CD4-positive, alpha-beta T cell treated with Interleukin-4 for 4 hours (primary cell): Measurements from ENCODE around the gene CAAP1.
"Not testable (repeated sequence)": the region's sequence is repeated elsewhere in the genome, so short reads cannot be mapped to it uniquely, and the experiment has no call there.

Source experiments
- DNase-seq: peaks from one replicate; pipeline ENCODE4 v3.0.0-alpha.2; 2020

CAAP1 gene

DNA sequence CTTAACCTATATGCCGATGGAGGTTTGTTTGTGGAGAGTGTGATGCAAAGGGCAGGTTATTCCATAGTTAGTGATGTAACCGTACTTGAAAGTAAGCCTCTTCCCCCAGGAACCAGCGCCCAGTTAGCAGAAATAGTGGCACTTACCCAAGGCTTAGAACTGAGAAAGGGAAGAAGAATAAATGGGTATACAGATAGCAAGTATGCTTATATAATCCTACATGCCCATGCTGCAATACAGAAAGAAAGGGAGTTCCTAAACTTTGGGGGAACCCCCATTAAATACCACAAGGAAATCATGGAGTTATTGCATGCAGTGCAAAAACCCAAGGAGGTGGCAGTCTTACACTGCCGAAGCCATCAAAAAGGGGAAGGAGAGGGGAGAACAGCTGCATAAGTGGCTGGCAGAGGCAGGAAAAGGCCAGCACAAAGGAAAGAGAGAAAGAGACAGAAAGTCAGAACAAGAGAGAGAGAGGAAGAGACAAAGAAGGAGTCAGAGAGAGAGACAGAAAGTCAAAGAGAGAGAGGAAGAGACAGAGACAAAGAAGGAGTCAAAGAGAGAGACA lies 64.1 kb downstream of the CAAP1 start:
- not testable (repeated sequence) for DNase-seq

DNA sequence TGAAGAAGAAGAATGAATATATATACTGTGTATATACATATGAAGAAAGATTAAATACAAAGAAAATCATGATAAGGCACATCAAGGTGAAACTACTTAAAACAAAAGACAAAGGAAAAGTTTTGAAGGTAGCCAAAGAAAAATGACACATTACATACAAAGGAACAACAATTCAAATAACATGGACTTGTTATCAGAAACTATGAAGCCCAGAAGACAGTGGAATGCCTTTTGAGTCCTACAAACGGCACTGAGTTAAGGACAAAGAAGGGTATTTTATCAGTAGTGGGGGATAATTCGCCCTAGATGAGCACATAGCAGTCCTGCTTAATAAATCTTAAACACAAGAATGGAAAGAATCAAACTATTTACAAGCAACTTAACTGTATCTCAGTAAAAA lies 77.8 kb downstream of the CAAP1 start:
- no peak for DNase-seq

DNA sequence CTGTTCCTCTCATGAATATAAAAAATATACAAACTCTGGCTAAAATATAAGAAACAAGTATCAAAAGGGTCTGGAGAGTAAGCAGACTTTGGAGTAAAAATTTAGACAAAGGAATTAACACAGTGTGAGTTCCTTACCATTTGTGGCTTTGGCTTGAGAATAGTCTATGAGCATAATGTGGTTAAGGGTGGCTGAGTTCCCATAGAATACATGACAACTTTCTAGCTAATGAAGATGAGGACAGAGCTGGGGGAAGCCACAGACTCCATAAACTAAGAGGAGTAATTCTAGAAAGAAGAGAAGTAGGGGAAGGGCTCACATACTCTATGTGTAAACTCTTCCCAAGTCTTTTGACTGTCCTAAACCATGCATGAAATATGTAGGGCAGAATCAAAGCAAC lies 79.4 kb downstream of the CAAP1 start:
- no peak for DNase-seq

DNA sequence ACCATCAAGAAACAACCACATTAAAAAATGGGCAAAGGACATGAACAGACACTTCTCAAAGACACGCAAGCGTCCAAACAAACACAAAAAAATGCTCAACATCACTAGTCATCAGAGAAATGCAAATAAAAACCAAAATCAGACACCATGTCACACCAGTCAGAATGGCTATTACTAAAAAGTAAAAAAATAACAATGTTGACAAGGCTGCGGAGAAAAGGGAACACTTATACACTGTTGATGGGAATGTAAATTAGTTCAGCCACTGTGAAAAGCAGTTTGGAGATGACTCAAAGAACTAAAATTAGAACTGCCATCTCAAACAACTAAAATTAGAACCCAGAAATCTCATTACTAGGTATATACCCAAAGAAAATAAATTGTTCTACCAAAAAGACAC lies 80.4 kb downstream of the CAAP1 start:
- no peak for DNase-seq

DNA sequence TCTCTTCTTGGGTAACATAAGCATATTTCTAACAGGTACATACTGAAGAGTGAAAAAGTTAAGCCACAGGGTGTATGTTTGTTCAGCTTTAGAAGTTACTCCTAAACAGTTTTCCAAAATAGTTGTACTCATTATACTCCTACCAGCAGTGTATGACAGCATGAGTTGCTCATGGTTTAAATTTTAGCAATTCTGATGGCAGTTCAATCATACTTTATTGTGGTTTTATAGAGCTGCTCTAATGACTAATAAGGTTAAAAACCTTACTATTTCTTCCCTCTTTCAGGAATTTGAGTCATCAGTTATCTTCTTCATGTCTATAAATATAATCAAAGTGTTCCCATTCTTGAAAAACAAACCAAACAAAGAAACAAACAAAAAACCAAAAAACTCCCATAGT lies 81.5 kb downstream of the CAAP1 start:
- no peak for DNase-seq

DNA sequence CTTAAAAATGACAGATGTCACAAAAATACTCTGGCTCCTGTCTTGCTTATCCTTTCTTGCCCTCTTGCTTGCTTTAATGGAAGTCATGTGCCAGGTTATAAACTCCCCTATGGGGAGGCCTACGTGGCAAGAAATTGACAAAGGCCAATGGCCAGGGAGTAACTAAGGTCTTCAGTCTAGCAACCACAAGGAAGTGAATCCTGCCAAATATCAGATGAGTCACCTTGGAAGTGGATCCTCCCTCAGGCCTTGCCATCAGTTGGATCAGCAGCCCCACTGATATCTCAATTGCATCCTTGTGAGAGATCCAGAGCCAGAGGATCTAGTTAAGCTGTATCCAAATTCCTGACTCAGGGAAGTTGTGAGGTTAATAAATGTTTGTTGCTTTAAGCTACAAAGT lies 82.8 kb downstream of the CAAP1 start:
- no peak for DNase-seq

DNA sequence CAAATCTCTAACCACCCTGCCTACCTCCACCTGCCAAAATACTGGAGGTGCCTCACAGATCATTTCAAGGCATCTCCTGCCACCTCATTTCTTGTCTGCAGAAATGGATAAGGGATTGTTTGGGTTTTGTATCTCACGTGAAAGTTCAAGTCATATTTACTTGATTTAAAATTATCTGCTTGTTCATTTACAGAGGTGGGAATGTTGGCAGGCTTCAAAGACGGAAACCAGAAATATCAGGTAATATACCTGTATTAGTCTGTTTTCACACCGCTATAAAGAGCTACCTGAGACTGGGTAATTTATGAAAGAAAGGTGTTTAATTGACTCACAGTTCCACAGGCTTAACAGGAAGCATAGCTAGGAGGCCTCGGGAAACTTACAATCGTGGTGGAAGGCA lies 85.4 kb downstream of the CAAP1 start:
- no peak for DNase-seq

DNA sequence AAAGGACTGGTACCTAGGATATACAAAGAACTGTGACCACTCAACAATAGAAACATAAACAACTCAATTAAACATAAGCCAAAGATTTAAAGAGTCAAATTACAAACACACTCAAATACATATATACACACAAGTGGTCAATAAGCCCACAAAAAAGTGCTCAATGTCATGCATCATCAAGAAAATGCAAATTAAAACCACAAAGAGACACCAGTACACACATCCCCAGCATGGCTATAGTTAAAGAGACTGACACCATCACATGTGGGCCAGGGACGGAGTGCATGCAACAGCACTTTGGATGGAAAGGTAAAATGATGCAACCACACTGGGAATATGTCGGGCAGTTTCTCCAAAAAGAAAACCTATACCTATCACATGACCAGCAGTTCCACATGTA lies 89.7 kb downstream of the CAAP1 start:
- DNase-seq = no peak

DNA sequence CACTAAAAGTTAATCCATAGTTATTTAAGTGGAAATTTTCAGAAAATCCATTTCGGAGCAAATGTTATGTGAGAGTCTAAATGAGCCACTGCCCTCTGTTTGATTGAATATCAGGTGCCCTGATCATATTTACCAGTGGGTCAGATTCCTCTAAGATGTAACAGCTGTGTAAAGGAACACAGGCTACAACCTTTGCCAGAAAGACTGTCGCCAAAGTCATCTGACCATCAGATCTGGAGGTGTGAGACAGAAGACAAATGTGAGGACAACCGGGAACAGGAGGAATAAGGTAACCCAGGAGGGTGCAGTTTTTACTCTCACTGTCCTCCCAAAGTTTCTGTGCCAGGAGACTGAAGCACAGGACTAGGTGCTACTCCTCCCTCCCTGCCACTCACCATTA lies 90.8 kb downstream of the CAAP1 start:
- DNase-seq = no peak

DNA sequence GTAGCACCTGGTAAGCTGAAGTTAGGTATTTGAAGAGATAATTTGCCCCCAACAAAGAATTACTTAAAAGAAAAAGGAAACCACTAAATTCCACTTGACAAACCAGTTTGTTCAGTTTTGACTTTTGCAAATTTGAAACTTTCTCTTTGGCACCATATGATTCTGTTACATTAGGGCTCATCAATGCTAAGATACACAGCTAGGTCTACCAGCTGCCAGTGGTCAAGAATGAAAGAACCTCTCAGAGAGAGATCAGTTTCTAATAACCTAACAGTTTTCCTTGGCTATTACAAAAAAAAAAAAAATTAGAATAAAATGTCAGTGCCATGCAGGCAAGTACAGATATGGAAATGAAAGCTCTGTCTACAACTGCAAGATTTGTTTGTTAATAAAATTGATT lies 92.3 kb downstream of the CAAP1 start:
- no peak for DNase-seq

DNA sequence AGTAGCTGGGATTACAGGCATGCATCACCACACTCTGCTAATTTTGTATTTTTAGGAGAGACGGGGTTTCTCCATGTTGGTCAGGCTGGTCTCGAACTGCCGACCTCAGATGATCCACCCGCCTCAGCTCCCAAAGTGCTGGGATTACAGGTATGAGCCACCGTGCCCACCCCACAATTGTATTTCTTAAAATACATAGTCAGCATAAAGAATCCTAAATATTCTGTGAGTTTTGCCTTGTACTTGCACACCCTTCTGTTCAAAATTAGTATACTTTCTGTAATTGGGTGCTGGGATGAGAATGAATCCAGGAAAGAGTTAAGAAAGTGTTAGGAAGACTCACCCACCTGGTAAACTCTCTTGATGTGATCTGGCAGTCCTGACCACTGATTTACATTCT lies 101.3 kb downstream of the CAAP1 start:
- DNase-seq = no peak
